Stimulated activated CD4-positive, alpha-beta T cell treated with anti-CD3 and anti-CD28 coated beads, Interleukin-12 subunit alpha, Interleukin-12 subunit beta, amount 100 ng/mL, for 48 hours (primary cell): ENCODE measurements around the gene P4HTM.

ENCODE experiments used
- DNase-seq, 3 donors: peaks; one replicate each; pipeline ENCODE4 v3.0.0-alpha.2; 2020; ENCODE audit warnings: low read depth in 2 of 3, low spot score in 1 of 3

The P4HTM gene

GRCh38 chr3:48989796-48990635 lies at the start of gene P4HTM:
TSS of gene P4HTM (plus strand) at chr3:48990241. CDS start at chr3:48990257, 16 bp downstream.
- peak; percentile 64 to 78 (median 67) for DNase-seq

- DNase-seq, result no peak
These were observed 44.6 kb upstream of the P4HTM start for GRCh38 chr3:48945432-48945831.

DNA sequence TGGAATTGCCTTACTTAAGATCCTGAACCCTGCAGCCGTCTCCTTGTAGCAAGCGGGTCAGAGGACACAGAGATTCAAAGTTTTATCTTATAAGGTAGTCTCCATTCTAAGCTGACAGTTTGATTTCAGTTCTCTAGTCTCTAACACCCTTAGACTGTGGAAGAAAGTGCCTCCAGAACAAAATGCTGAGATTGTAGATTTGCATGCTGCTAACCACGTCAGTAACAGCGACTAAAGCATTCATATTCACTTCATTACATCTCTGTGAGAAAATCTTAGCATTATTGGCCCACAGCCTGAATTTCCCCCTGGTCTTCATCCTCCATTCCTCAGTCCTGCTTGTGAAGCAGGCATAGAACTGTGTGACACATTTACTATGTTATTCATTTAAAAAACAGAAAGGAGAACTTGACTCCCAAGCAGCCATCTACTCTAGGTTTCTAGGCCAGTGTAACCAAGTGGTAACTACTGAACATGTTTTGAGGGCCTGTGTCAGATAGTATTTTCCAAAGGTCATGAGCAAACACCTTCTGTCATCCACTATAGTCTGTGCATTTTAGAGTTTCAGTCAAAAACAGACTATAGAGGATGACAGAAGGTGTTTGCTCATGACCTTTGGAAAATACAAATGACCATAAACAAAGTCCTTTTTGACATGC lies 44.0 kb upstream of the P4HTM start:
- DNase-seq, result no peak

- no peak for DNase-seq
These were observed 40.7 kb upstream of the P4HTM start for GRCh38 chr3:48949376-48949717.

- no peak for DNase-seq
These were observed 40.0 kb upstream of the P4HTM start for GRCh38 chr3:48950051-48950450.

- DNase-seq, result no peak
These were observed 38.3 kb upstream of the P4HTM start for GRCh38 chr3:48951764-48952163.

- peak in 1 of 3 donors; percentile 16 for DNase-seq
These were observed 37.4 kb upstream of the P4HTM start for GRCh38 chr3:48952510-48953118.

DNA sequence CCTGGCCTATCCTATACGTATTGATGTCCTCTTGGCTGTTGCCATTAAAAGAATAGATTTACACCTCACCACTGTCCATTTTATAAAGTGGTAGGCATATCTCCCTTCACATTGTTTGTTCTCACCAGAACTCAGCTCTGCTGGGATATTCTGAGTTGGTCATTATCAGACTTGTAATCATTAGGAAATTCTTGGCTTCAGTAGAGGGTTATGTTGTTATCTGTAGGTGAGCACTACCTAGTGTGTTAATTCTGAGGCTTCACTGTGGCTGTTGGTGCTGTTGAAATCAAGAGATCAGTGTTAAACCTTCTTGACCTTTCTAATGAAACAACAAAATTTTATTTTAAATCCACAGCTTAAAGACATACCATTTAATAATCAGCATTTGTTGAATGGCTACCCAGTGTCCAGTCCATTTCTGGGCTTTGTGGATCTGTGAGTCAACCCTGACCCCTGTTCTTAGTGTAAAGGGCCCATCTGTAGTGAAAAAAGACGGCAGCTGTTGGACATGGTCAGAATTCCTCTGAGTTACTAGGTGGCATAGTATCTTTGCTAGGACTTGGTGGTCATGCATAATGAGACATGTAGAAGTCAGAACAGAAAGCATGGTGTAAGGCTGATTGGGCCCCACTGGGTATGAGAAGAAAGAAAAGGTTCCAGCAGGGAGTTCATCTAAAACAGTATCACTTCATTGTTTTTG lies 32.9 kb upstream of the P4HTM start:
- DNase-seq, result no peak

- DNase-seq, result no peak
These were observed 29.1 kb upstream of the P4HTM start for GRCh38 chr3:48960841-48961413.

- DNase-seq, result no peak
These were observed 27.7 kb upstream of the P4HTM start for GRCh38 chr3:48962340-48962739.

DNA sequence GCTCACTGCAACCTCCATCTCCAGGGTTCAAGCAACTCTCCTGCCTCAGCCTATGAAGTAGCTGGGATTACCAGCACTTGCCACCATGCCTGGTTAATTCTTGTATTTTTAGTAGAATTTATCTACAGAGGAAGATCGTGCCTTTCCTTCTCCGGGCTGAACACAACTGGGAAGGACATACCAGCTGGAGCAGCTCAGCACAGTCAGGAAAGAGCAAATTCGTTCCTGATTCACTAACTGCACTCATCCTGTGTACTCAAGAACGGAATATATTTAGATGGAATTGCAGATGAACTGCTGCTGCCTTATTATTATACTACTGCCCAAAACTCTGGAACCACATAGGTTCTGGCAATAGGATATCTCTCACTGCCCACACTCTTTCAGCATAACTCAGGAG lies 27.1 kb upstream of the P4HTM start:
- DNase-seq, result no peak

DNA sequence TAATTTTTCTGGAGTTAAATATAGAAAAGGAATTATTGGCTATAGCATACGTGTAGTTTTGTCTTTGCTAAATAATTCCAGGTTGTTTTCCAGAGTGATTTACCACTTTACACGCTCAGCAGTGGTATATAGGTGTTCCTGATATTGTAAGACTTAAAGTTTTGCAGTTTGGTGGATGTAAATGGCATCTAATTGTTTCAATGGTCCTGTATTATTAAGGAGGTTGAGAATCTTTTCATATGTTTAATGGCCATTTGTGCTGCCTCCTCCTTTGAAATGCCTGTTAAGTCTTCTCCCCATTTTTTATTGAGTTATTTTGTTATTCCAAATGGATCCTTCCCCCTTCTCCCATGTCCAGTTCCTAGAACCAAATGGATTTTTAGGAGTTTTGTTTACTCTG lies 26.4 kb upstream of the P4HTM start:
- no peak for DNase-seq

- no peak for DNase-seq
These were observed 23.7 kb upstream of the P4HTM start for GRCh38 chr3:48966367-48966766.

GRCh38 chr3:48966876-48967361 lies 23.1 kb upstream of the P4HTM start:
- peak in 2 of 3 donors; percentile 12 to 26 for DNase-seq

DNA sequence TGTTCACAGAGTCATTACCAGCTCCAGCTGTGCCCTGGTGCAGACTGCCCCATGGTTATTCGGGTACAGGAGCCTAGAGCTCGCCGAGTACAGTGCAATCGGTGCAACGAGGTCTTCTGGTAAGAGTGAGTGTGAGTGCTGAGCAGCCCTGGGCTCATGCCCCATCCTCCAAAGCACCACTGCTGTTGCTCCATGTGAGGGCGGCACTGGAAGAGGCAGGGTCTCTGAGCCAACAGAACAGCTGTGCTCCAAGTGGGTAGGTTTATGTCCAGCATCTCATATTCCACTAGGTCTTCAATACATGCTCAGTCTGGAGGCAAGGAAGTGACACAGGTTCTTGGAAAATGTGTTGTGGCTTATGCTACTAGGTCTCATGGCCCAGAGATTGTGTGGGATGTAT lies 19.5 kb upstream of the P4HTM start:
- DNase-seq, result no peak

DNA sequence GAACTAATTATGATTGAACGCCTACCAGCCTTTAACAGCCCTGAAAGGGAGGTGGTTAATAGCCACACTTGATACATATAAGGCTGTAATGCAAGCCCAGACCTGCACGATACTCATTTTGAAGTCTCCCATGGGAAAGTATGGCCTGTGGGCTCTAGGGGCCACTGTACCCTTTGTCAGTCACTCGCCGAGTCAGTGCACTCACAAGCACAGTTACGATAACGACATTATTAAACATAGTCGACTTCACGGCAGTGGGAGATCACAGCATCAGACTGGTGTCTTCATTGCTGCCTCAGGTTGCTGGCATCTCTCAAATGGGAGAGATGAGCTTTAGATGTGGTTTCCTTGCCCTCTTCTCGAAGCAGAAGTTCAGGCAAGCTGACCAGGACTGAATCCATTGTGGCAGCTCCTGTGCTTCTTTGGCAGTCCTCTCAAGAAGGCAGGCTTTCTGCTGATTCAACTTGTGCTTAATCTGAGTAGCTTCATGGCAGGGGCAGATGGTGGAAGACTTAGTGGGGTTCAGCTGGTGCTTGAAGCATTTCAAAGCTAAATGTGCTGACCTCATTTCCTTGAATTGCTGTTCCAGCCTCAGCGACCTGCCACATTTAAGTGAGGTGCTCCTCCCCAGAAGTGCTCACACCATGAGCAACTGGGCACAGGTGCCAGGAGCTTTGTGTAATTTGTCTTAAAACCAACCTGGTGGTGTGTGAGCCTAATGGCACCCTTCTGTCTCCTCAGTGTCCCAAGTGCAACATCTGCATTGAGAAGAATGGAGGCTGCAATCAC lies 15.8 kb upstream of the P4HTM start:
- DNase-seq, result no peak

DNA sequence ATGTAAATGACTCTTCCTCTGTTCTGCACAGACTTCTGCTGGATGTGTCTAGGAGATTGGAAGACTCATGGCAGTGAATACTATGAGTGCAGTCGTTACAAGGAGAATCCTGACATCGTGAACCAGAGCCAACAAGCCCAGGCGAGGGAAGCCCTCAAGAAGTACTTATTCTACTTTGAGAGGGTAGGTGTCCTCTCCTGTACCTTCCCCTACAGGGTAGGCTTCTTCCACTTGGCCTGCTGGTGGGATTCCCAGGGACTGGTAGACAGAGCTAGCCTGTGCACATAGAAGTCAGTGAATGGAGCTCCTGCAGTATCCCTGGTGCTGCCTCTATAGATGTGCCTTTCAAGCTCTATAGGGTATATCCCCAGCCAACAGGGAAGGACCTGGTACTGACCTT lies 10.6 kb upstream of the P4HTM start:
- no peak for DNase-seq

- DNase-seq, result no peak
These were observed 9.7 kb upstream of the P4HTM start for GRCh38 chr3:48980295-48980694.

DNA sequence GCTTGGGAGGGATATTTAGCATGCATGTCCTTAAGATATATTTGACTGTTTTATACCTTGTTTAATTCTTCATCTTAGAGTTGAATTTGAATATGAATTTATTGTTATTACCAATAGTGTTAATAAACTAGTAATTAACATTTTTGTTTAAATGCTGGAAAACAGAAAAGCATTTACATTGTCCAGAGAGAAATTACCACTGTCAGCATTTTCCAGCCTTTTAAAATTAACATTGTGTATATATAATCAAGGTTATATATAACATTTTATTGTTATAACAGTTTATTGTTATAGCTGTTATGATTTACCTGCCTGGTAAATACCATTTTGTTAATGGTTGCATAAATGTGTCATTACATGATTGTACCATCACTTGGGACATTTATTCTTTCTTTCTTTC lies 8.0 kb upstream of the P4HTM start:
- no peak for DNase-seq

DNA sequence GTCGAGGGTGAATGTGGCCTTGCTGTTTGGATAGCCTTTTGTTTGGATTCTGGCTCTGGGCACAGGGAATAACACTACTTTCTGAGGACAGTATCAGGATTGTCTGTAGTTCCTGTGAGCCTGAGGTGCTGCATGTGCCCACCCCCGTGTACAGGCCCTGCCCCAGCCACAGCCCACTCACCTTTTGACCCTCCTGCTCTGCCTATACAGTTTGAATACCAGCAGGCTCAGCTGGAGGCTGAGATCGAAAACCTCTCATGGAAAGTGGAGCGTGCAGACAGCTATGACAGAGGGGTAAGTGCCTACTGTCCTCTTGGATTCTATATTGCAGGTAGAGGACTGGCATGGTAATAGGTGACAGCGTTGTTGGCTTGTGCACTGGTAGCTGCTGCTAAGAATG lies 7.4 kb upstream of the P4HTM start:
- no peak for DNase-seq
